ENCODE results near the gene CACNG3.

GRCh38 chr16:24228514-24228913 lies 27.6 kb upstream of the CACNG3 start:
- TF ChIP-seq, protein P1, sequence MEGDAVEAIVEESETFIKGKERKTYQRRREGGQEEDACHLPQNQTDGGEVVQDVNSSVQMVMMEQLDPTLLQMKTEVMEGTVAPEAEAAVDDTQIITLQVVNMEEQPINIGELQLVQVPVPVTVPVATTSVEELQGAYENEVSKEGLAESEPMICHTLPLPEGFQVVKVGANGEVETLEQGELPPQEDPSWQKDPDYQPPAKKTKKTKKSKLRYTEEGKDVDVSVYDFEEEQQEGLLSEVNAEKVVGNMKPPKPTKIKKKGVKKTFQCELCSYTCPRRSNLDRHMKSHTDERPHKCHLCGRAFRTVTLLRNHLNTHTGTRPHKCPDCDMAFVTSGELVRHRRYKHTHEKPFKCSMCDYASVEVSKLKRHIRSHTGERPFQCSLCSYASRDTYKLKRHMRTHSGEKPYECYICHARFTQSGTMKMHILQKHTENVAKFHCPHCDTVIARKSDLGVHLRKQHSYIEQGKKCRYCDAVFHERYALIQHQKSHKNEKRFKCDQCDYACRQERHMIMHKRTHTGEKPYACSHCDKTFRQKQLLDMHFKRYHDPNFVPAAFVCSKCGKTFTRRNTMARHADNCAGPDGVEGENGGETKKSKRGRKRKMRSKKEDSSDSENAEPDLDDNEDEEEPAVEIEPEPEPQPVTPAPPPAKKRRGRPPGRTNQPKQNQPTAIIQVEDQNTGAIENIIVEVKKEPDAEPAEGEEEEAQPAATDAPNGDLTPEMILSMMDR (IDR thresholded peaks at IDR 0.05), result no peak
- no peak for TF ChIP-seq EZH2 (IDR thresholded peaks at IDR 0.05; ENCODE audit: borderline replicate concordance, insufficient read depth, low read depth, low read length, poor library complexity, severe bottlenecking)
